Aorta (tissue), 5 donors: Measurements from ENCODE around the gene KRT35. TPM values are rescaled to one million over a fixed set of nuclear protein-coding genes. Genes with fewer than 3 reads are reported as not detected.

Source experiments
- ATAC-seq: fragments of 200-7000 bp; cut with Tn5 transposase; one replicate; pipeline ENCODE4 v1.9.1; 2022; ENCODE audit warnings: moderate library complexity; ENCODE audit not compliant: low FRiP score
- DNase-seq, 2 donors: peaks; one replicate each; pipeline ENCODE4 v3.0.0-alpha.2; 2020
- H3K27ac ChIP-seq, 2 donors: one replicate each; pipeline ENCODE4 v1.5.1; 2013; ENCODE audit warnings: low read length in 2 of 2, mild to moderate bottlenecking in 2 of 2, moderate library complexity in 2 of 2, control low read depth in 1 of 2, inconsistent platforms in 1 of 2, low read depth in 1 of 2
- H3K27me3 ChIP-seq, 2 donors: one replicate each; pipeline ENCODE4 v1.6.1; 2013; ENCODE audit warnings: control low read depth in 1 of 2, low read length in 1 of 2, mild to moderate bottlenecking in 1 of 2, moderate library complexity in 1 of 2; ENCODE audit not compliant: insufficient read depth in 2 of 2, control insufficient read depth in 1 of 2
- H3K36me3 ChIP-seq, 2 donors: one replicate each; pipeline ENCODE4 v1.6.1; 2013; ENCODE audit warnings: control low read depth in 1 of 2, low read length in 1 of 2, mild to moderate bottlenecking in 1 of 2; ENCODE audit not compliant: insufficient read depth in 2 of 2, control insufficient read depth in 1 of 2
- H3K4me1 ChIP-seq, 2 donors: one replicate each; pipeline ENCODE4 v1.6.1; 2013; ENCODE audit warnings: low read length in 2 of 2, control low read depth in 1 of 2, mild to moderate bottlenecking in 1 of 2, moderate library complexity in 1 of 2; ENCODE audit not compliant: insufficient read depth in 2 of 2, control insufficient read depth in 1 of 2
- H3K4me3 ChIP-seq, 2 donors: one replicate each; pipeline ENCODE4 v1.5.1; 2013; ENCODE audit warnings: low read length in 2 of 2, control low read depth in 1 of 2, mild to moderate bottlenecking in 1 of 2
- H3K9me3 ChIP-seq: one replicate; pipeline ENCODE4 v1.6.1; 2013; ENCODE audit warnings: mild to moderate bottlenecking, low read length; ENCODE audit not compliant: control insufficient read depth
- WGBS, 2 donors: extraction: QIAGEN DNeasy Blood & Tissue Kit; methylation state at CpG; one replicate each; pipeline ENCODE4 v1.1.7; 2013; 5-methylcytosine and 5-hydroxymethylcytosine counted together
- intact Hi-C, 2 donors: fragments of 100-400 bp; cut with DNase I; formaldehyde crosslinking; loops; one replicate each; pipeline versions ENCODE4 v1.14.2 to v1.15.0; 2022
- polyA plus RNA-seq, 2 donors: library from polyadenylated mRNA; stranded (reverse); fragments of 200-250 nt; gene quantifications; one replicate each; pipeline ENCODE4 v1.2.3, GENCODE V29; 2013
- total RNA-seq, 2 donors: library from RNA; stranded (reverse); fragmentation: NEBNext Ultra II Directional; extraction: Animal tissue kit (Norgen Biotek cat#: 25700); gene quantifications; one replicate each; pipeline ENCODE4 v1.2.1, GENCODE V29; 2021
- donor health status: healthy with polysubstance abuse.
- donor health status: Bipolar disorder and iron deficiency.
- donor health status: DM: no; HTN: no; CAD: no.
- donor health status: DM: no; HTN: no; CAD: no.
- donor health status: DM: yes; HTN: yes; CAD: no.

KRT35 gene
- total and polyA plus RNA-seq, 4 donors: not detected

GRCh38 chr17:41516147-41516829, 35.3 kb upstream of the KRT35 start:
- WGBS, 2 donors: 91 to 93% methylated on average over 14 of the region's 14 CpGs
- no peak overlapping the region for H3K27ac ChIP-seq

DNA sequence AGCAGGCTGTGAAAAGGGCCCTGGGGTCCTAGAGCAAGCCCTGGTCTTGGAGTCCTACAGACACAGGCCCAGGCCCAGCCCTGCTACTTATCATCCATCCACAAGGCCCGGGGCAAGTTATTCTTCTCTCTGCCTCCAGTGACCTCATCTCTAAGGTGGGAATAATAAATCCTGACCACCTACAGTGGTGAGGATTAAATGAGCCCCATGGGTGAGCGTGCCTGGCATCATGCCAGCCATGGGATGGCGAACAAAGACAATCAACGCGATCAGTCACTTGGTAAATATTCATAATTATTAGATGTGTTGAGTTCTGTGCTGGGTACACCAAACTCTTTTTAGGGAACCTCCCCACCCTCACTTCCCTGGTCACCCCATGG, 32.2 kb upstream of the KRT35 start:
- intact Hi-C loops: no loop called here
- 74 to 75% methylated on average over 5 of the region's 5 CpGs for WGBS, 2 donors
- ATAC-seq (no peak), DNase-seq (no peak)
- Histone ChIP-seq H3K36me3 (no peaks in the 10 kb centered on the region), H3K27me3 (no peaks in the 10 kb centered on the region), H3K9me3 (no peaks in the 10 kb centered on the region), H3K4me3 (no peak overlapping the region), H3K27ac (no peak overlapping the region), H3K4me1 (no peaks in the 10 kb centered on the region)

More at GRCh38 chr17:41516147-41516829, 35.3 kb upstream of the KRT35 start:
- no peaks in the 10 kb centered on the region for H3K4me1 ChIP-seq
- DNase-seq (no peak), ATAC-seq (no peak)
- intact Hi-C loops: no loop called here
- no peaks in the 10 kb centered on the region for H3K27me3 ChIP-seq
- H3K9me3 ChIP-seq: no peaks in the 10 kb centered on the region
- H3K36me3 ChIP-seq: no peaks in the 10 kb centered on the region
- H3K4me3 ChIP-seq: no peak overlapping the region

- no peak overlapping the region for H3K27ac ChIP-seq
- H3K36me3 ChIP-seq: no peaks in the 10 kb centered on the region
- H3K9me3 ChIP-seq: no peaks in the 10 kb centered on the region
- H3K4me3 ChIP-seq: no peak overlapping the region
- no peaks in the 10 kb centered on the region for H3K27me3 ChIP-seq
- 71 to 79% methylated on average over 7 of the region's 7 CpGs for WGBS, 2 donors
- H3K4me1 ChIP-seq: no peaks in the 10 kb centered on the region
- no peak for DNase-seq
- intact Hi-C loops: no loop called here
- no peak for ATAC-seq
These were observed 31.7 kb upstream of the KRT35 start for GRCh38 chr17:41512546-41513167.

GRCh38 chr17:41511716-41512115, 30.8 kb upstream of the KRT35 start:
- H3K27ac ChIP-seq: no peak overlapping the region
- ATAC-seq: no peak
- no peak overlapping the region for H3K4me3 ChIP-seq
- intact Hi-C loops: no loop called here
- DNase-seq: no peak
- no peaks in the 10 kb centered on the region for H3K36me3 ChIP-seq
- H3K4me1 ChIP-seq: no peaks in the 10 kb centered on the region
- no peaks in the 10 kb centered on the region for H3K27me3 ChIP-seq
- WGBS, 2 donors: 75 to 76% methylated on average over 10 of the region's 10 CpGs
- H3K9me3 ChIP-seq: no peaks in the 10 kb centered on the region

DNA sequence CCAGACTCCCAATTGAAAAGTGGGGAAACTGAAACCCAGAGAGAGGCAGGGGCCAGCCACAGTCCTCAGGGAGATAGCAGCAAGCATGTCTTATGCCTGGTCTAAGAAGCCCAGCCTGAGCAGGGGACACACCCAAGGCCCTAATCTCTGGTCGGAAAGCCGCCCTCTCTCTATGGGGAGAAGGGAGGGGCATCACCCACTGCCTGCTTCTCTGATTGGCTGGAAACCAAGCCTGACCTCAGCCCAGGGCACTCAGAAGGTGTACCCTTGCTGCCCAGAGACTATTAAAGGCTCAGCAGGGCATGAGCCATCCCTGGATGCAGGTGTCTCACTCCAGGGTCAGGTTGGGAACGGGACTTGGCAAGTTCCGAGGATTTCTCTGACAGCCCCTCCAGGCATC, 30.2 kb upstream of the KRT35 start:
- no peak for ATAC-seq
- intact Hi-C loops: no loop called here

DNA sequence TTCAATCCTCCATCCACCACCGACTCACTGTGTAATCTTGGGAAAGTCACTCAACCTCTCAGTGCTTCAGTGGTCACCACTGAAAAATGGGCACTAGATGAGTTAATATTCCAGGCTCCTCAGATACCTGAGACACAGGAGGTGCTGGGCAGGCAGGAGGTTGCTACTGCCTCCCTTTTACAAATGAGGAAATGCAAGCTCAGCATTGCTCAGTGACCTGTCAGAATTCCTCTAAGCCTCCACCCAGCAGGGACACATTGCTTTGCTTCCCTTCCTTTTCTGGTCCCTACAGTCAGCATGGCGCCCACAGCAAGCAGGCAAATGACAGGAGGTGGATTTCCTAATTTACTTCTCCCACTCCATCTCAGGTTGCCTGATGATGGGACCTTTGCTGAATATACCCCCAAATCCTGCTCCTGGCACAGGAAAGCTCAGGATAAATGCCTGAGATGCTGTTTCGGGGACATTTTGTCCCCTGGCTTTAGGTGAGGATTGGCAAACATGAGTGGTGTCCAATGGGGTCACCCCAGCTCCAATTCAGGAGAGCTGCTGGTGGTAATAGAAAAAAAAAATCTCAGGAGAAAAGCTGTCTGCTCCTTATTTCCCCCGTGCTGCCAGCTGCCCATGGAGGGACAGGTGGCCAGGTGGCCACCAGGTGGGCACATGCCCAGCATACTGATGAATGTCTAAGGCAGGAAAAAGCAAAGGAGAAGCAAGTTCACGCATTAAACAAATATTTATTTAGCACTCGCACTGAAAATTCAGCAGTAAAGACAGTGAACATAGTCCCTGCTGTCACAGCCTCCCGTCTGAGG, 29.5 kb upstream of the KRT35 start:
- Histone ChIP-seq H3K9me3 (no peaks in the 10 kb centered on the region), H3K27ac (no peak overlapping the region), H3K4me3 (no peak overlapping the region), H3K27me3 (no peaks in the 10 kb centered on the region), H3K36me3 (no peaks in the 10 kb centered on the region), H3K4me1 (no peaks in the 10 kb centered on the region)
- ATAC-seq (no peak), DNase-seq (no peak)
- 79% methylated on average over 7 of the region's 7 CpGs for WGBS, 2 donors
- intact Hi-C loops: no loop called here

More for the DNA sequence above, 30.2 kb upstream of the KRT35 start:
- Histone ChIP-seq H3K36me3 (no peaks in the 10 kb centered on the region), H3K27me3 (no peaks in the 10 kb centered on the region), H3K27ac (no peak overlapping the region), H3K9me3 (no peaks in the 10 kb centered on the region), H3K4me3 (no peak overlapping the region), H3K4me1 (no peaks in the 10 kb centered on the region)
- WGBS, 2 donors: 81 to 85% methylated on average over 4 of the region's 4 CpGs
- no peak for DNase-seq

DNA sequence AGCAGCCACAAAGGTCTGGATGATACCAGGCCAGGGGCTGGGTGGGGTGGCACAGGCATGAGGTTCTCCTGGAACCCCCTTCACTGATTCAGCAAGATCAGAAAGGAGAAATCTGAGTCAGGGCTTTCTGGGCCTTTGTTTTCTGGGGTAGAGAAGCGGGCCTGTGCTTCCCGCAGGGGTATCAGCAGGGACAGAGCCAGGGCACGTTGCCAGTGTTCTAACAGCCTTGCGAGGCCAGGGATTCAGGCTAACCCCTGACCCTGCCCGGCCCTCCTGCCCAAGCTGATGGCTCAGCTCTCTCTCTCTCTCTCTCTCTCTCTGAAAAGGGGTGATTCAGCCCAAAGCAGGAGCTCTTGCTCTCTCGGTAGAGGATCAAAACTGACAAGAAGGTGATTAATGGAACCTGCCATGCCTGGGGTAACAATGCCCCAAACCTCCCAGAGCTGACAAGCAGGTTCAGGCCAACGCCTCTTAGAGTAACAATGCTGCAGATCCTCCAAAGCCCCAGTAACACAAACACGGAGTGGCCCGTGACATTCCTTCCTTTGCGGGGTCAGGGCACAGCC, 26.4 kb upstream of the KRT35 start:
- no peaks in the 10 kb centered on the region for H3K4me1 ChIP-seq
- no peak overlapping the region for H3K4me3 ChIP-seq
- ATAC-seq (no peak), DNase-seq (no peak)
- H3K36me3 ChIP-seq: no peaks in the 10 kb centered on the region
- no peaks in the 10 kb centered on the region for H3K9me3 ChIP-seq
- H3K27ac ChIP-seq: no peak overlapping the region
- no peaks in the 10 kb centered on the region for H3K27me3 ChIP-seq
- intact Hi-C loops: no loop called here
- WGBS, 2 donors: 57 to 58% methylated on average over 10 of the region's 10 CpGs

GRCh38 chr17:41505809-41506767, 25.1 kb upstream of the KRT35 start:
- Histone ChIP-seq H3K4me3 (no peak overlapping the region), H3K27me3 (no peaks in the 10 kb centered on the region), H3K9me3 (no peaks in the 10 kb centered on the region), H3K36me3 (no peaks in the 10 kb centered on the region), H3K27ac (no peak overlapping the region), H3K4me1 (no peaks in the 10 kb centered on the region)
- intact Hi-C loops: no loop called here
- ATAC-seq (no peak), DNase-seq (no peak)
- WGBS, 2 donors: 81 to 86% methylated on average over 14 of the region's 14 CpGs
